ENCODE results near the gene CRYBG3.

CRYBG3 gene

DNA sequence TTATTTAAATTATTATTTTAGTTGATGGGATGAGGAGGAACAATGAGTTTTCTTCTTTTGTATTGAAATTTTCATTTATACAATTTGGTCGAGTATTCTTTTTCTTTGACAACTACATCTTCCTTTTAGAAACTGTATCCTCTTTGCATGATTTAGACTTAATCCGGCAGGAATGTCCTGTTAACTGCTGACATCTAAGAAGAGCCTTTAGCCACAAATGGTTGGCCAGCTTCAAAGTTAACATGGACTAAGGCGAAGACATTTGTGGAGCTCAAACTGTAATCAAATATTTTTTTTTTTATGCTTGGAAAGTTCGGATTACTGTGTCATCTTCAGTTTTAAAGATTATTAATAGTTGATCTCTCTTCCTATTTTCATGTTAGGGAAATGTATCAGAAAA is 107.2 kb downstream of the CRYBG3 start:
- TF ChIP-seq, protein P1, sequence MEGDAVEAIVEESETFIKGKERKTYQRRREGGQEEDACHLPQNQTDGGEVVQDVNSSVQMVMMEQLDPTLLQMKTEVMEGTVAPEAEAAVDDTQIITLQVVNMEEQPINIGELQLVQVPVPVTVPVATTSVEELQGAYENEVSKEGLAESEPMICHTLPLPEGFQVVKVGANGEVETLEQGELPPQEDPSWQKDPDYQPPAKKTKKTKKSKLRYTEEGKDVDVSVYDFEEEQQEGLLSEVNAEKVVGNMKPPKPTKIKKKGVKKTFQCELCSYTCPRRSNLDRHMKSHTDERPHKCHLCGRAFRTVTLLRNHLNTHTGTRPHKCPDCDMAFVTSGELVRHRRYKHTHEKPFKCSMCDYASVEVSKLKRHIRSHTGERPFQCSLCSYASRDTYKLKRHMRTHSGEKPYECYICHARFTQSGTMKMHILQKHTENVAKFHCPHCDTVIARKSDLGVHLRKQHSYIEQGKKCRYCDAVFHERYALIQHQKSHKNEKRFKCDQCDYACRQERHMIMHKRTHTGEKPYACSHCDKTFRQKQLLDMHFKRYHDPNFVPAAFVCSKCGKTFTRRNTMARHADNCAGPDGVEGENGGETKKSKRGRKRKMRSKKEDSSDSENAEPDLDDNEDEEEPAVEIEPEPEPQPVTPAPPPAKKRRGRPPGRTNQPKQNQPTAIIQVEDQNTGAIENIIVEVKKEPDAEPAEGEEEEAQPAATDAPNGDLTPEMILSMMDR (IDR thresholded peaks at IDR 0.05) = no peak

DNA sequence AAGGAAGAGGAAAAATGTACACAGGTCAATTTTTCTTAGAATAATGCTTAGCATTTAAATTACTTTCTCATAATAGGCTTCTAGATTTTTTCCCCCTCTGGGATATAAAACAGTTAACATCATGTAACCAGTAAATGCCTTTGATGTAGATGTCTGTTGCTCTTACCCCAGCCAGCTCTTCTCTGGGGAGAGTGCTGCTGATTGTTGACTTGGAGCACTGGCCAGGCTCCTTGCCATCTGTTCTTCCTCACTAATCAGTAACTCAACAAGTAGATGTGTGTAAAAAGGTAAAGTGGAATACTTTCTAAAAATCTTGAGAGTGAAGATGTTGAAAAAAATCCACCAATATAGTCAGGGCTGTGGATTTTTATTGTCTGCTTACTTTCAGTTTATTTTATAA is 108.2 kb downstream of the CRYBG3 start:
- TF ChIP-seq, protein P1 (IDR thresholded peaks at IDR 0.05) = no peak

DNA sequence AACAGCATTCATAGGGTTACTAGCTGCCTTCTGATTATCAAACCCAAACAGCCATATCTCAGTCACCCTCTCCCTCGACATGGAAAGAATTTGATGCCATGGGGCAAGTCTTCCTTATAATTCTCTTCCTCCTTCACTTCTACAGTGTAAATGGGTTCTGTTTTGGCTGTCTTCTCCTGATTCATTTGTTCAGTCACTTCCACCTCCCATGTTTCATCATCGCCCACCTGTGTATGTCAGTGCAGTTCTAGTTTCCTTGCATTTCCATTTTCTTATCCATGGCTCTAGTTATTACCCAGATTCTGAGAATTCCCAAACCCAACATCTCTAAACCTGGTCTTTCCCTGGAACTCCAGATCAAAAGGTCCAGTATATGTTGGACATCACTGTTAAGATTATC is 109.4 kb downstream of the CRYBG3 start:
- TF ChIP-seq, protein P1 (IDR thresholded peaks at IDR 0.05) = no peak

DNA sequence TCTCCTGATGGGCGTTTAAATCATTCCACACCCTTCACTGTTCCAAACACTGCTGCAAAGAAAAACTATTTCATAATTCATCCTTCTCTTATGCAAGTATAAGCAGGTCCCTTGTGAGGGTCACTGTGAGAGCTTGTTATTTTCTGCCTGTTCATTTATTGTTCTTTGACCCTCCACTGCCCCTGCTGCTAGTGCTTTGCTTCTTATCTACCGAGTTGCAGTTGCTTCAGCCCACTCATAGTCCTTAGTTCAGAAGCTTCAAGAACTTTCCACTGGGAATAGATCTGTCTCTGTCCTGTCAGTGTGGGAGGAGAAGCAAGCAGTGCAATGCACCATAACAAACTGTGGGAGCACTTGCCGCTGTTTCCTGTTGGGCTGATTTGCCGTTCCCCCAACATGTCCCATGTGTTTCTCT is 110.6 kb downstream of the CRYBG3 start:
- TF ChIP-seq, protein P1 (IDR thresholded peaks at IDR 0.05) = no peak

DNA sequence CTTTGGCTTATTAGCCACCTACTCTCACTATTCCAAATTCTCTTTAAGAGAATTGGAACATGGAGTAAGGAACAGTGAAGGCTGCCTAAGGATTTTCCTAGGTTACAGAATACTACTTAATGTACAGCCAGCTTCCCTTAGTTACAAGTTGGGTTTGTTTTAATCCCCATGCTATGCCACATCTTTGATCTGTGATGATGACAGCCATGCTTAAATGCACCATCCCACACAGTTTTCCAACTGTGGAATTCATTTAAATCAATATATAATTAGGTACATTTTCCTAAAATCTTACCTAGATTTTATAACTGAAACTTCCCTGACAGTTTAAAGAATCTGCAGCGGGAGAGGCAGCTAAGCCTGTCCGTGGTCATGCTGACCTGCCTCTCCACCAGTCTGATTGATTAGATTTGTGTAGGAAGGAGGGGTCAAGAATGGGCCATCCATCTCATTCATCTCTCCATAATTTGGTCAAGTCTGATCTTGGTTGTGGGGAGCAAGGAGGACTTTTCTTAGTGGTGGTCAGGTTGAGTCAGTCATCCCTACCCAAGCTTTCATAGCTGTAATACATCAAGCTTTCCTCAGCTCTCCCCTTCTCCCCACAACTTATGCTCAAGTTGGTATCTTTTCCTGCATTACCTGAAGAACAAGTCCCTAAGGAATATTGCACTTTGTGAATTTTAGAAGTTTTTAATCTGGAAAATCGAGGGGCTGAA is 113.3 kb downstream of the CRYBG3 start:
- TF ChIP-seq, protein P1 (IDR thresholded peaks at IDR 0.05) = no peak

DNA sequence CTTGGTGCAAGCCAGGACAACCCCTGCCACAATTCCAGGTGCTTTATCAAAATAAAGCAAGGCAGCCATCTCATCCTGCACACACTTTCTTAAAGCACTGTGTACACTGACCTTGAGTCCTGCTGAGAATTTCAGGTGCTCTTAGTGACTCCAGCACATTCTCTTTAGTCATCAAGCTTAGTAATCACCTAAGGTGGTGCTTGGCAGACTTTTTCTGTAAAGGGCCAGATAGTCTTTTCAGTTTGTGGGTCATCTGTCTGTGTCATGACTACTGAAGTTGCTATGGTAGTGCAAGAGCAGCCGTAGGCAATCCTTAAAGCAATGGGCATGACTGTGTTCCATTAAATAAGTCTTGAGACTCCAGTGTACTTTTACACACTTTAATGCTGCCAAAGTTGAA is 114.0 kb downstream of the CRYBG3 start:
- TF ChIP-seq, protein P1 (IDR thresholded peaks at IDR 0.05) = no peak

DNA sequence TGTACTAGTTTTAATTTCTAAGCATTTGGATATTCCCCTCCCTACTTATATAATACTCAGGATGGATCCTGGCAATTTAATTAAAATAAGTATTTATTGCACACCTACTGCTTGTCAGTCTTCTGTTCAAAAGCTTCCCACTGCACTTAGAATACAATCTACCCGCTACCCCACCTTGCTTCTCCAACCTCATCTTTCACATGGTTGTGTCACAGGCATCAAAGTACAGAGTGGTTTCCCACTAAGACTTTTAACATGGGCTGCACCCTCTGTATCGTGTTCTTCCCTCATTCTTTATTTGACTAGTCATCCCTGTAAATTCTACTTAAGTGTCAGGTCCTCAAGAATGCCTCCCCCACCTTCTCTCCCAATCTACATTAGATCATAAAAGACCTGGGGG is 115.4 kb downstream of the CRYBG3 start:
- TF ChIP-seq, protein P1 (IDR thresholded peaks at IDR 0.05) = no peak

DNA sequence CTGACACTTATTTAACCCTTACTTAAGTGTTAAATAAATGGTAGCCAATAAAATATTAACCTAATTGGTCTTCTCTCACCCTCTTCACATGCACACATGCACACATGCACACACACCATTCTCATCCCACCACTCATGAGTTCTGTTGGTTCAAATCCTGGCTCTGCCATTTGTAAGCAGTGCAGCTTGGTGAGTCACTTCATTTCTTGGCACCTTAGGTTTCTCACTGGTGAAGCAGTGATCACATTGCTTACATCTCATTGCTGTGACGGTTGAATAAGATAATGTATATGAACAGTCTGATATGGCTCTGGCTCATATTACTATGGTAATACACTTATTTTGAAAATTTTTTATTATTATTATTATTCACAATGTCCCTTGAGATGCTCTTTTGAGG is 116.6 kb downstream of the CRYBG3 start:
- TF ChIP-seq, protein P1 (IDR thresholded peaks at IDR 0.05) = no peak
